Stomach (tissue), 9 donors: ENCODE measurements around the gene CHCHD1. TPM values are rescaled to one million over a fixed set of nuclear protein-coding genes. Genes with fewer than 3 reads are reported as not detected.

Experiments
- DNase-seq, 2 donors: peaks; one replicate each; pipeline versions ENCODE4 v3.0.0 to v3.0.0-alpha.2; 2013 to 2019
- H3K27ac ChIP-seq, 5 donors: fragments of 200-600 bp in 4 of 5; sonication (generic) in 4 of 5; one replicate each; pipeline ENCODE4 v1.5.1; 2013 to 2019; ENCODE audit warnings: mild to moderate bottlenecking in 1 of 5, moderate library complexity in 1 of 5
- H3K27me3 ChIP-seq, 3 donors: fragments of 200-600 bp; sonication (generic); one replicate each; pipeline ENCODE4 v1.5.1; 2017 to 2019; ENCODE audit warnings: mixed run types in 1 of 3
- H3K36me3 ChIP-seq, 4 donors: fragments of 200-600 bp; sonication (generic); 1 replicate in 3 of 4; 2 replicates in 1 of 4; pipeline ENCODE4 v1.5.1; 2016 to 2019
- H3K4me1 ChIP-seq, 4 donors: fragments of 200-600 bp; sonication (generic); one replicate each; pipeline ENCODE4 v1.5.1; 2016 to 2019
- H3K4me3 ChIP-seq, 4 donors: fragments of 200-600 bp; sonication (generic) in 3 of 4; one replicate each; pipeline ENCODE4 v1.5.1; 2016 to 2019; ENCODE audit warnings: mild to moderate bottlenecking in 1 of 4
- H3K9me3 ChIP-seq, 4 donors: fragments of 200-600 bp; sonication (generic); one replicate each; pipeline ENCODE4 v1.5.1; 2016 to 2019
- EP300 ChIP-seq: sonication (generic); formaldehyde crosslinking; IDR thresholded peaks from one replicate; pipeline ENCODE4 v1.6.1; 2017; ENCODE audit warnings: antibody characterized with exemption
- POLR2A ChIP-seq, 4 donors: fragments of 450-650 bp; IDR thresholded peaks; one replicate each; pipeline ENCODE4 v1.6.1; 2016; ENCODE audit warnings: antibody characterized with exemption in 4 of 4, control low read depth in 2 of 4, mild to moderate bottlenecking in 1 of 4, moderate library complexity in 1 of 4
- POLR2AphosphoS5 ChIP-seq, 3 donors: sonication (generic); formaldehyde crosslinking; IDR thresholded peaks; one replicate each; pipeline ENCODE4 v1.6.1; 2016; ENCODE audit warnings: antibody characterized with exemption in 3 of 3
- WGBS, 5 donors: extraction: QIAGEN DNeasy Blood & Tissue Kit in 3 of 5; methylation state at CpG; one replicate each; pipeline versions ENCODE4 v1.1.5 to v1.1.7; 2013 to 2018; 5-methylcytosine and 5-hydroxymethylcytosine counted together
- intact Hi-C: fragments of 100-400 bp; cut with DNase I; formaldehyde crosslinking; loops from one replicate; pipeline ENCODE4 v1.15.1; 2023; ENCODE audit warnings: low total_unique reads
- polyA plus RNA-seq, 3 donors: library from polyadenylated mRNA; stranded (reverse); fragments of 200-250 nt; gene quantifications; one replicate each; pipeline ENCODE4 v1.2.3, GENCODE V29; 2013
- total RNA-seq, 5 donors: library from RNA; depleted of rRNA; stranded (reverse); fragments of >200 nt; gene quantifications; one replicate each; pipeline versions ENCODE4 v1.1.0 to v1.2.3, GENCODE V29; 2014 to 2016
- TF ChIP-seq, protein P1 (sequence below), 7 experiments: fragments of 450-650 bp in 4 of 7; fragments of 200-600 bp in 3 of 7; sonication (generic) in 3 of 7; IDR thresholded peaks; one replicate each; pipeline ENCODE4 v1.5.1; 2016 to 2019; ENCODE audit warnings: antibody characterized with exemption in 7 of 7, control low read depth in 2 of 7, mild to moderate bottlenecking in 1 of 7
- donor health status: healthy with polysubstance abuse.
- donor health status: Bipolar disorder and iron deficiency.
- donor health status: healthy.

Gene CHCHD1
- total and polyA plus RNA-seq, 8 donors, result 1.3 to 81.6 (median 38.8) TPM

DNA sequence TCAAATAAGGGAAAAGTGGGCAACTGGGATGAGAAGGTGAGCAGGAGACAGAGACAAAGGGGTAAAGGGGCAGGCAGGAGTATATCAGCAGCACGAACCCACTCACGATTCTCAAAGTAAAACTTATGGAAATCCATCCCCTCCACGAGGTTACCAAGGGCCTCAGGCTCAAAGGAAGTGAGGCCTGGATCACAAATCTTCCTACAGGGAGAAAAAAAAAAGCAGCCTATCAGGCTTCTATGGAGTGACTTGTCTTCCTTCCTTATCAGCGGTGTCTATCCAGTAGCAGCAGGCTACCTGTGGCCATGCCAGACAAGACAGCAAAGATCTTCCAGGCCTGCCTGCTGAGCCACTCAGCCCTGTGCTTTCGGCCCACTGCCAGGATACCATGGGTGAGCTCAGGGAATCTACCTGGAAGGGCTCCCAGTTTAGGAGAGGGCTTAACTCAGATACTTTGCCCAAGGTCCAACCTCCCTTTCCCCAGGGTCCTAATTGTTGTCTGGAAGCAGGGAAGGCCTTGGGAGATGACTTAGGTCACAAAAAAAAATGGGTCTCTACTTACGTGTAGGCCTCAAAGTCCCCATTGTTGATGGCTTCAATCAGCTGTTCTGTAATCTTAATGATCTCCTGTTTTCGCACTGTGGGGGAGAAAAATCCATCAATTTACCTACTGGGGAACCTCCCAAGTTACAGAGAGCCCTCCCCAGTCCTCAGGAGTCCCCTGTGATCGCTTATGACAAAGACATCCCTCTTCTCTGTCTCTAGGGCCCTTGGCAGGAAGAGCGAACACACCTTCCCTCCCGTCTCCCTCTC is 35.3 kb downstream of the CHCHD1 start:
- TF ChIP-seq, protein P1, sequence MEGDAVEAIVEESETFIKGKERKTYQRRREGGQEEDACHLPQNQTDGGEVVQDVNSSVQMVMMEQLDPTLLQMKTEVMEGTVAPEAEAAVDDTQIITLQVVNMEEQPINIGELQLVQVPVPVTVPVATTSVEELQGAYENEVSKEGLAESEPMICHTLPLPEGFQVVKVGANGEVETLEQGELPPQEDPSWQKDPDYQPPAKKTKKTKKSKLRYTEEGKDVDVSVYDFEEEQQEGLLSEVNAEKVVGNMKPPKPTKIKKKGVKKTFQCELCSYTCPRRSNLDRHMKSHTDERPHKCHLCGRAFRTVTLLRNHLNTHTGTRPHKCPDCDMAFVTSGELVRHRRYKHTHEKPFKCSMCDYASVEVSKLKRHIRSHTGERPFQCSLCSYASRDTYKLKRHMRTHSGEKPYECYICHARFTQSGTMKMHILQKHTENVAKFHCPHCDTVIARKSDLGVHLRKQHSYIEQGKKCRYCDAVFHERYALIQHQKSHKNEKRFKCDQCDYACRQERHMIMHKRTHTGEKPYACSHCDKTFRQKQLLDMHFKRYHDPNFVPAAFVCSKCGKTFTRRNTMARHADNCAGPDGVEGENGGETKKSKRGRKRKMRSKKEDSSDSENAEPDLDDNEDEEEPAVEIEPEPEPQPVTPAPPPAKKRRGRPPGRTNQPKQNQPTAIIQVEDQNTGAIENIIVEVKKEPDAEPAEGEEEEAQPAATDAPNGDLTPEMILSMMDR (IDR thresholded peaks at IDR 0.05), result no peak
- no peak for TF ChIP-seq EP300
- Histone ChIP-seq H3K4me1 (peaks cover 12 to 57% (median 25%) of the 10 kb centered on the region in 4 donors), H3K27ac (peak overlapping the region; percentile 24 to 64 (median 54))

GRCh38 chr10:73817826-73818225 is 36.0 kb downstream of the CHCHD1 start:
- no peaks in the 10 kb centered on the region for H3K9me3 ChIP-seq
- no peak for DNase-seq
- peak overlapping the region in 2 of 5 donors; percentile 59 to 64 for H3K27ac ChIP-seq
- peaks cover 17 to 88% (median 68%) of the 10 kb centered on the region in 4 donors for H3K36me3 ChIP-seq
- no peaks in the 10 kb centered on the region for H3K27me3 ChIP-seq
- H3K4me3 ChIP-seq, result no peak overlapping the region
- intact Hi-C loops, result no loop called here
- TF ChIP-seq, protein P1 (IDR thresholded peaks at IDR 0.05), result no peak
- TF ChIP-seq POLR2AphosphoS5 (IDR thresholded peaks at IDR 0.05), result no peak
- TF ChIP-seq EP300, result no peak
- no peak for TF ChIP-seq POLR2A (IDR thresholded peaks at IDR 0.05)
- WGBS, 5 donors, result 89 to 95% (median 93%) methylated on average over 5 of the region's 5 CpGs
- peaks cover 12 to 54% (median 22%) of the 10 kb centered on the region in 4 donors for H3K4me1 ChIP-seq

More for the DNA sequence above, 35.3 kb downstream of the CHCHD1 start:
- Histone ChIP-seq H3K4me3 (no peak overlapping the region), H3K36me3 (peaks cover 17 to 84% (median 63%) of the 10 kb centered on the region in 4 donors), H3K9me3 (no peaks in the 10 kb centered on the region), H3K27me3 (no peaks in the 10 kb centered on the region)
- intact Hi-C loops, result no loop called here
- no peak for DNase-seq
- WGBS, 5 donors, result 78 to 94% (median 91%) methylated on average over 9 to 10 of the region's 10 CpGs

GRCh38 chr10:73818402-73818801 is 36.6 kb downstream of the CHCHD1 start:
- Histone ChIP-seq H3K36me3 (peaks cover 20 to 88% (median 70%) of the 10 kb centered on the region in 4 donors), H3K9me3 (no peaks in the 10 kb centered on the region), H3K27ac (peak overlapping the region in 3 of 5 donors; percentile 4 to 76 (median 33)), H3K27me3 (no peaks in the 10 kb centered on the region), H3K4me1 (peaks cover 12 to 54% (median 22%) of the 10 kb centered on the region in 4 donors), H3K4me3 (no peak overlapping the region)
- DNase-seq, result no peak
- TF ChIP-seq POLR2AphosphoS5 (IDR thresholded peaks at IDR 0.05) (no peak), EP300 (no peak), POLR2A (IDR thresholded peaks at IDR 0.05) (no peak)
- TF ChIP-seq, protein P1 (IDR thresholded peaks at IDR 0.05), result no peak
- intact Hi-C loops, result no loop called here
- WGBS, 5 donors, result 79 to 83% (median 83%) methylated on average over 2 to 10 of the region's 10 CpGs

DNA sequence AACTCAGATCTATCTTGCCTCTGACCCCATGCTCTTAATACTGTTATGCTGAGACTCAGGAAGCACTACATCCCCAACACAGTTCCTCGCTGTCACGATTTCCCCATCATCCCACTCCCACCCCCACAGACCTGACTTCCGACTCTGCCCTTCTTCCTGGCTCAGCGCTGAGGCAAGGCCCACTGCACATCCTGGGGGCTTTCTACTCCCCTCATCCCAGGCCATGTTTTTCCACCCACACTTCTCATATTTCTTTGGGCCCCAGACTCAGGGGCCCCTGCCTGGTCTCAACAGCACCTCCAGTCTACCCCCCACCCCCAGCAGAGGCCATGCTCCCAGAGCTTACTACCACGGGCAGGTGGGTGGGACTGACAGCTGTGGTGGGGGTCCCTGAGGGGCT is 37.2 kb downstream of the CHCHD1 start:
- WGBS, 5 donors, result 44 to 63% (median 54%) methylated on average over 5 of the region's 5 CpGs
- H3K36me3 ChIP-seq, result peaks cover 25 to 88% (median 70%) of the 10 kb centered on the region in 4 donors
- H3K27me3 ChIP-seq, result no peaks in the 10 kb centered on the region
- intact Hi-C loops, result no loop called here
- peak overlapping the region in 1 of 4 donors; percentile 11 for H3K4me3 ChIP-seq
- TF ChIP-seq, protein P1 (IDR thresholded peaks at IDR 0.05), result no peak
- TF ChIP-seq POLR2A (IDR thresholded peaks at IDR 0.05) (no peak), POLR2AphosphoS5 (IDR thresholded peaks at IDR 0.05) (no peak), EP300 (no peak)
- no peak for DNase-seq
- peaks cover 12 to 54% (median 22%) of the 10 kb centered on the region in 4 donors for H3K4me1 ChIP-seq
- H3K9me3 ChIP-seq, result no peaks in the 10 kb centered on the region
- peak overlapping the region; percentile 19 to 76 (median 69) for H3K27ac ChIP-seq
